ENCODE results near the gene STOX2.

Gene STOX2

DNA sequence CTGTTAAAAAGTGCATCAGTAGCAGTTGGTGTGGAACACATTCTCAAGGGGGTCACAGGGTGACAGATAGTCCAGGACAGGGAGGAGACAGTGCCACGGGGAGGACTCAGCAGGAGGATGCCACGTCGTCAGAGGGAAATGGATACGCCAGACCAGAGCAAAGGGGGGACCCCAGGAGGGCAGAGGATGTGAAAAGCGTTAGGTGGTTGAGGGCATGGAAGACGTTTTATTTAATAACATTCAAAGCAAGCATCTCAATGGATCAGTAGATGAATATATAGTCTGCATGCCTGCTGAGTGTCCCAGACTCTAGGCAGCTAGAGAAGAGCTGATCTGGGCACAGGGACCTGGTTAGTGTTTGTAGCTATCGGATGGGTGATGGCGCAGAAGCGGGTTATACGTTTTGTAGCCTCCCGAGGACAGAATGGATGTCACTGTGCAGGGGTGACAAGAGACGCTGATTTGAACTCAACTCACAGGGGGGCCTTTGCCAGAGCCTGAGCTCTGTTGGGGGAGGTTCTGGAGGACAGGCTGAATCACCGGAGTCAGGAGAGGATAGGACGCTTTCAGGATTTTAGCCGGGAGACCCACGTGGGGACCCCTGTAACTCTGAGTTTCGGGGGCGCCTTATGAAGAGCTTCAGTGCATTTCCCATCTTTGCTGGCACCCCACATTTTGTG lies 81.3 kb downstream of the STOX2 start:
- DNase-seq (ENCODE audit: low read depth in 2 of 2), result no peak

DNA sequence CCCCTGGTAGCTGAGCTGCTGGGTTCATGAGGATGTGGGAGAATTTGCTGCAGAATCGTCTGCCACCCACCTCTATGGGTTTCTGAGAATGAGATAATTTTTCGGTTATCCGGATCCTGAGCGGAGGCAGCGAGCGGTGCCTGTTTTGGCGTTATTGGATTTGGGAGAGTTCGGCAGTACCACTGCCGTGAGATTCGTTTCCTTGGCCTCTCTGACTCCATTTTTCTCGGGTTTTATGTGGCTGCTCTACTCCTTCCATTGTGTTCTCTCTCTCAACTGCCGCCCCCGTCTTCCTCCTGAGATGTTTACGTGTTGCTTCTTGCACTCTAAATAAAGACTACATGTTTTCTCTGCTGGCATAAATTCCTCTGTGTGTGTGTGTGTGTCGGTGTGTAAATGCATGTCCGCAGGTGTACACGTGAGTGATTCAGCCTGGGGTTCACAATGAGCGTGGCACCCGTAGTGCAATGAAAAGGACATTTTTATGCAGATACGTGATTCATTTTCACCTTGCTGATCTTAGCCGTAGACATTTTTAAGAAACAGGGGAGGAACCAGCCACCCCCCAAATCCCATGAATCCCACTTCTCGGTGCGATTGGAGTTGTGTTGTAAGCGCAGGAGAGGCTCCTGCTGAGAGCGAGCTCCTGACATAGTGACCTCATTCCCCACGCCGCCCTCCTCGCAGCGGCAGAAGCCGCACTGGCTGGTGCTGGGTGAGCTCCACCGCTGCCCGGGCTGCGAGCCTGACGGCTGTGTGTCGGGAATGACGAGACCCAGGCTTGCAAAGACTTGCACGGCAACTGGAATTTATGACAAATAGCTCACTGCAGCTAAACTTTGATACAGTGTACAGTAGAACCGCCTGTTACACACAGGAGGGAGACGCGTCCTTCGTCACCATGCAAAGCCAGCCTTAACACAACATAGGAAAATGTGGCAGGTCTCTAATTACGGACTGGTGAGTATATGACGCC lies 82.2 kb downstream of the STOX2 start:
- no peak for DNase-seq (ENCODE audit: low read depth in 2 of 2)

DNA sequence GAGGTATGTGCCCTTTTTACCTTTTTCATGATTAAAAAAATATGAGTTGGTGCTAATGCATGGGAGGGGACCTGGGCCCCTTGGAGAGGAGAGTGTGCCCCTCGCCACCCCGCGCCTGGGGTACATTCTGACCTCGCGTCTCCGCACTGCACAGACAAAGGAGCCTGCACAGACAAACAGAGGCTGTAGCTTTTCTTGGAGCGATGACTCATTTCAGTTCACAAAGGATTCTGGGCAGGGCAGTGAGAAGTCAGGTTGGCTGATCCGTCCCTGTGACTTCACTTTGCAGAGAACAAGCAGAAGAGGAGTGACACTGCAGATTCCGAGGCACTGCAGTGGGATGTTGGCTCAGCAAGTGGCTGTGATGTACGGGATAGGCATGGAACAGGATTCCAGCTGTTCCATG lies 82.9 kb downstream of the STOX2 start:
- DNase-seq (ENCODE audit: low read depth in 2 of 2), result no peak

DNA sequence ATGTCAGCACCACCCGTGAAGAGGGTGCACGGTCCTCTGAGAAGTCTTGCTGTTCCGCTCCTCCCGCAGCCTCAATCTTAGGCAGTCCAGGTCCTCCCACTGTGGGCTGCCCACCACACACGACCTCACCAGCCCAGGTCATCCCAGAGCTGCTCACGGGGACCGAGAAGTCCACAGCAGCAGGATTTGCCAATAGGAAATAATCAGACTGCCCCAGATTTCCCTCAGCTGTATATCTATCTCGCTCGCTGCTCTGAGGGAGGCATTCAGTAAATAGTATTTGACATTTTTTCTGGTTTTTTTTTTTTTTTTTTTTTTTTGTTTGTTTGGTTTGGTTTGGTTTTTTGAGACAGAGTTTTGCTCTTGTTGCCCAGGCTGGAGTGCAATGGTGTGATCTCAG lies 83.8 kb downstream of the STOX2 start:
- DNase-seq (ENCODE audit: low read depth in 2 of 2), result no peak

DNA sequence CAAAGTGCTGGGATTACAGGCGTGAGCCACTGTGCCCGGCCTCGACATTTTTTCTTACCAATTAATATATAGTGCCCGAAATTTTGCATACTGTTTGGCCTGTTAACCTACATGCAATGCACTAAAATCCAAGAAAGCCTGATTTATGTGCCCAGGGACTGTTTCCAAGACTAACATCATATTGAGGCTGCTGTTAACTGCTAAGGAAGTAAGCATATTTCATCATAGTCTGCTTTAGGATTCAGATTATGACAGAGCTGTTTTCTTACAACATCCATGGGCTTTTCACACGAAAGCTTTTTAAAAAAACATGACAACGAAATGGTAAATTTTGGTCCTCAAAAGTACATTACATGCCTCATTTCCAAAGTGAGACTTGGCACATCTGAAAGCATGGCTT lies 84.4 kb downstream of the STOX2 start:
- no peak for DNase-seq (ENCODE audit: low read depth in 2 of 2)

DNA sequence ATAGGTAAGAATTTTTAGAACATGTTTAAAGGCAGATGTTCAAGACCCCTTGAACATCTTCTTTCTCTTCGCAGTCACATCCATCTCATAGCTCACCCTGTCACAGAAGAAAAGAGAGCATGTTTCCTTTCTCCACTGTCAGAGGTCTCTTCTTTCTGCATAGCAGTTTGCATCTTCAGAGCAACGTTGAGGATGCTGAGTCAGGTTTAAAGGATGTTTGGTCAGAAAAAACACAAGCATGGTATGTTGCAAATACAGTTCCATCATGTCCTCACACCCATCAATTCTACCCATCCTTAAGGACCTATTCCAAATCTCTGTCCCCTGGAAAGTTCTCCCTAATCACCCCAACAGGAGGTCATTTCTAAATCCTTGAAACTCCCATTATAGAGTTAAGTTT lies 84.8 kb downstream of the STOX2 start:
- no peak for DNase-seq (ENCODE audit: low read depth in 2 of 2)

DNA sequence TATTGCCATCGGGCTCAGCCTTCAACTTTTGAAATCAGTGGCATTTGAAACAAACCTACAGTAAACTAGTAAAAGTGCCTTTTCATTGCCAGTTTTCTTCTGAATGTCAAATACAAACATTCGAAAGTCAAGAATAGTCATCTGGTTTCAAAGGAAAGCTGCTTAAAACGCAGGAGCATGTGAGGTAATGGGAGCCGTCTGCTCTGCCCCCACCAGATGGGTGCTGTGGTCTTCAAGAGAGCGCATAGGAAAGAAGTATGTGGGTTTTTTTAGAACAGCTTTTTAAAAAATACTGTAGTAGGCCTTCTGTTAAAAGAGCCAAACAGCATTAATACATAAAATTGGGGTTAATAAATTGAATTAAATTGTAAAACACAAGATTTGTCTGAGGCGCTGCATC lies 88.6 kb downstream of the STOX2 start:
- DNase-seq (ENCODE audit: low read depth in 2 of 2), result no peak

DNA sequence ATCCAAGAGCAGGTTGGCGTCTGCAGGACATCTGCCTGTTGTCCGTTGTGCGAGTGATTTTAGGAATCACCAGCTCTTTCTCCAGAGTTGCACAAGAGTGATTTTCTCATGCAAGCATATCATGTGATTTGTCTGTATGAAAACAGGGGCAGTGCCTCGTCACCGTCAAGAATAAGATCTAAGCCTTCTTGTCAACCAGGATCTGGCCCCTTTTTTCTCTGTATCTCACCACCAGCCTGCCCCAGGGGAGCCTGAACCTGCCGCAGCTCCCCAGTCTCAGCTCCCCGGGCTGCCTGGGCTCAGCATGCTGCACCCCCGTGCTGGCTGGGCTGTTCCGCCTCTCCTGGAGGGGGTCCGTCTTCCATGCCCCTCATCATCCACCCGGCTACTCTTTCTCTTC lies 90.5 kb downstream of the STOX2 start:
- no peak for DNase-seq (ENCODE audit: low read depth in 2 of 2)

DNA sequence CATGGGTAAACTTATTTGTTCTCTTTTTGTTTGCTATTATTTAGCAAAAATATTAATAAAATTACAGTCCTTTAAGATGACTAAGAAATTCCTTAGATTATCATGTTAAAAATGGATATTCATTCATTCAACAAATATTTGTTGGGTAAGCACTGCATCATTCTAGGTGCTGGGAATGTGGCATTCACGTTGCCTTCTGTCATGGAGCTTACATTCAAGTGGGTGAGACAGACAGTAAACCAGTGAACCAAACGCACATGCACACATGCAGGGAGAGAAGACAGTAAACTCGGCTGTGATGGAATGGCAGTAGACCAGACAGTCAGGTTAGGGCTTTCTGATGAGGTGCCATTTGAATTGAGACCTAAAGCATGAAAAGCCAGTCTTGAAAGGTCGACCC lies 91.8 kb downstream of the STOX2 start:
- DNase-seq (ENCODE audit: low read depth in 2 of 2), result no peak

DNA sequence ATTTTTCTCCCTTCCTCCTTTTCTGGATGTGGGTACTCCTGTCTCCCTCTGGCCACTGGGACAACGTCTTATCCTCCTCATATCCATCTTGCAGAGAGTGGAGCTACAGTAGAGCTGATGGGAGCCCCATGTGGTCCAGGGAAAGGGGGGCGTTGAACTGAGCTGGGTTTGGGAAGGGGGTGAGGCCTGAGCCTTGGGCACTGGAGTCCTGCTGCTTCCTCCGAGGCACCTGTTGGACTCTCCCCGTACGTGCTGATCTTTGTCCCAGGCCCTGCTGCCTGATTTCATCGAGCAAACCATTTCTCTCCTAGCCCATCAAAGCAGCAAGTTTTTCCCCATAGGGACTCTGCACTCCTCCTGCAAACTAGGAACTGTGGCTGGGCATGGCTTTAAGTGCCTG lies 94.3 kb downstream of the STOX2 start:
- DNase-seq (ENCODE audit: low read depth in 2 of 2), result no peak

DNA sequence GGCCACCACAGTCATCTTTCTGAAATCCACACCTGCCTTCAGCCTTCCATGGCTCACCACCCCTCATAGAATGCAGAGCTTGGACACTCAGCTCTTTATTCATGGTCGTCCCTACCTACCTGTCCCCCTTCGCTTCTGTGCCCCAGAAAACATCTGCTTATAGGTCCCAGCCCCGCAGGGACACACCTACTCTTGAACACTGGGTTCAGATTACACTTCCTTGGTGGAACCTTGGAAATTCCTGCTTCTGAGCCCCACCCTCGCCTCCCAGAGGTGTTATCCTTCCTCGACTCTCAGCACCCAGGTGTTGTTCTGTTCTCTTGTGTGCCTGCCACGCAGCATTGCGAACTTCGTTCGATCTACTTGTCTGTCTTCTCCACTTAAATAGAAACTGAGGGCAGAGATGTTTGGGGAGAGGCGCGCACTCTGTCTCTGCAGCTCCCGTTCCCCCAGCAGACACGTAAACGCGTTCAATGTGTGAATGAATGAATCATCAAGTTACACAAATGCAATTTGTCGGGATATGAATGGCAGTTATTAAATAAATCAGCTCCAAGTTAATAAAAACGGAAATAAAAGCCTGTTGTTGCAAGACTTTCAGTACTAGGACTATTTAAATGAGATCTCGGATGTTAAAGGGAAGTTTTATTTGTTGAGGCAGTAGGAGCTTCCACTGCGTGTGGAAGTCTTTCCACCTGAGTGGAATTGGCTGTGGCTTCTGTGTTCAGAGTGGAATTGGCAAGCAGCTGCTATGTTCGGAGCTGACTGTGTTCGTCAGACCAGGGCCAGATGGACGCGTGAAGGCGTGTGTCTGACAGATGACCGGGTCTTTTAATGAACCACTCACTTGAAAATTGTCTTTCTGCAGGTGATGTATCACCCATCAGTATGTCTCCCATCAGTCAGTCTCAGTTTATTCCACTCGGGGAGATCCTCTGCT lies 95.6 kb downstream of the STOX2 start:
- DNase-seq (ENCODE audit: low read depth in 2 of 2), result no peak

DNA sequence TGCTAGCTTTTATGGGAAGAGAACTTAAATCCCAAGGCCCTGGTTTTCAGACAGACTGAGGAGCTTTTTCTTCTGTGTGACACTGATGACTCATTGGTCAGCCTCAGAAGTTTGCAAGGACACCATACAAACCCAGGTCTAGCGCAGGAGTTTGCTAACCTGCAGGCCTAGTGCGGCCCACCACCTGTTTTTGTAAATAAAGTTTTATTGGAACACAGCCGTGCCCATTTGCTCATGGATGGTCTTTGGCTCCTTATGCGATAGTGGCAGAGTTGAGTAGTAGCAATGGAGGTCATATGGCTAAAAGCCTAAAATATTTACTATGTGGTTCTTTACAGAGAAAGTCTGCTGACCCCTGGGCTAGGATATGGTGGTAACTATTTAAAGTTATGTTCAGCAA lies 98.3 kb downstream of the STOX2 start:
- no peak for DNase-seq (ENCODE audit: low read depth in 2 of 2)

DNA sequence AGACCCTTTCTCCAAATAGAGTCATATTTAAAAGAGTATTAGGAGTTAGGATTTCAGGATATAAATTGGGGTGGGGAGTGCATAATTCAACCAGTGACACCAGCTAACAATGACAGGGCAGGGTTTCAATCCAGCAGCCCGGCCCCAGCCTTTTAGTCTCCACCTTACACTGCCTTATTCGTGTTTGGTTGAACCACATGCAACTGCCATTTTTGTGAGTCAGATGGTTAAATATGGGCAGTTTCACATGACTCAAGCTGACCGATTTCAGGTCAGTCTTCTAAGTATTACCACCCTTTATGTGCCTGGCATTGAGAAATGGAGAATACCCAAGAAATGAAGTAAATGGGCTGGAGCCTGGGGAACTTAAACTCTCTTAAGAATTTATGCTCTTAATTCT lies 102.8 kb downstream of the STOX2 start:
- no peak for DNase-seq (ENCODE audit: low read depth in 2 of 2)

DNA sequence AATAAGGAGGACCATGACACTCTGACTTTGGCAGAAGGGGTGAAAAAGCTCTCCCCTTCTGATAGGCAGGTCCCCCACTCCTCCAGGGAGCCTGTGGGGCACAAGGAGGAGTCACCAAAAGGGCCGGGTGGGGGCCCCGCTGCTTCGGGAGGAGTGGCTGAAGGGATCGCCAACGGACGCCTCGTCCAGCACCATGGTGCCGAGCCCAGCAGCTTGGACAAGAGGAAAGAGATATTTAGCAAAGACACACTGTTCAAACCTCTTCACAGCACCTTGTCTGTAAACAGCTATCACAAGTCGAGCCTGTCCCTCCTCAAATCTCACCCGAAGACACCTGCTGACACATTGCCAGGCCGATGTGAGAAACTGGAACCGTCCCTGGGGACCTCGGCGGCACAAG lies 105.6 kb downstream of the STOX2 start:
- no peak for DNase-seq (ENCODE audit: low read depth in 2 of 2)

DNA sequence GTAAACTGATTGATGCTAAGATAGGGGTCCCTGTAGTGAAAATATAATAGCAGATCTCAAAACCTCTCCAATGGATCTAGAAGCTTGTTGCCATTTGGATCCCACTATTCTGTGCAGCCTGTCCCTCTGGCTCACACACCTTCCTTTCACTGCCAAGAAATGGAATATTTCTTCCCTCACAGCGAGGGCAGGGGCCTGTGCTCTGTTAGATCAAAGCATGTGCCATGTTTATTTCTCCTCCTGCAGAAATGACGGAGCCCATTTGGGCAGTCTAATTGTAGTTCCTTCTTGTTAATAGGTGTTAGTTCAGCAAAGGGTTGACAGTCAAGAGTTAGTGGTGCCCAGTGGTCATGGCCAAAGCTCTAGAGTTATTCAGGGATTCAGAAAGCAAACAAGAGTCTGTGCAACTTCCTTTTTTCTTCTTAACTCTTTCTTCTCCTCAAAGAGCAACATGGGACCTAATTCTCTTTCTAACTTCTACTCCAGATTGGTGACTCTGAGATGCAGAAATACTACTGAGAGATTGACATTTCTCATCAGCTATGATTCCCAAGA lies 106.8 kb downstream of the STOX2 start:
- no peak for DNase-seq (ENCODE audit: low read depth in 2 of 2)

DNA sequence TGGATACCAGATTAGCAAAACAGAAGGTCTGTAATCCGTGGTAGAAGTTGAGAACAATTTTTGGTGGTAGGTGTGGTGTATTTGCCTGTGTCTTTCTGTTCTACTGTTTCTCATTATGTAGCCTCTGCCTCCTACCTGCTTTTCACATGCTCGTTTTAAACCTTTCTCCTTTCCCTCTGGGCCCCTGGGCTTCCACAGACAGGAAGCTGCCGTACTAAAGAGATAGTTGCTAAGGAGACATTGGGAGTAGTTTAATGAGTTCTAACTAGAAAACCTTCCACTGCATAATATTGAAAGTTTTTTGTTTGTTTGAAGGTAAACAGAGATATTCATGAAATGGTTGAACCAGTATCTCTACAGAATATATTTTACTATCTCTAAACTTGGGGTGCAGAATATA lies 107.8 kb downstream of the STOX2 start:
- DNase-seq (ENCODE audit: low read depth in 2 of 2), result no peak

DNA sequence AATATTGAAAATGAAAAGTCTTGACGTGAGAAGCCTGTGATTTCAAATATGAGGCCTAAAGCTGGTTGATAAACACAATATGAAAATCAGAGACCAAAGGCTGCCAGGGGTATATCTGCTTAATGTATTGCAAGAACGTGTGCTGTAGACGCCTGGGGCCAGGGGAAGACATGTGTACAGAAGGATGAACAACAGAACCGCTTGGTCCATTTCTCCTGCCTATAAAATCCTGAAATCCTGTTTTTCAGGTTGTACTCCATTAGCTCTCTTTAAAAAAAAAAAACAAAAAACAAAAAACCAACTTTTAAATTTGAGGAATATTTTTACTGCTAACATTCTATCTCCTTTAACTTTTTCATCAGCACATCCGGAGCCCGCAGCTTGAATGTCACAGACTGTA lies 109.2 kb downstream of the STOX2 start:
- DNase-seq (ENCODE audit: low read depth in 2 of 2), result no peak

DNA sequence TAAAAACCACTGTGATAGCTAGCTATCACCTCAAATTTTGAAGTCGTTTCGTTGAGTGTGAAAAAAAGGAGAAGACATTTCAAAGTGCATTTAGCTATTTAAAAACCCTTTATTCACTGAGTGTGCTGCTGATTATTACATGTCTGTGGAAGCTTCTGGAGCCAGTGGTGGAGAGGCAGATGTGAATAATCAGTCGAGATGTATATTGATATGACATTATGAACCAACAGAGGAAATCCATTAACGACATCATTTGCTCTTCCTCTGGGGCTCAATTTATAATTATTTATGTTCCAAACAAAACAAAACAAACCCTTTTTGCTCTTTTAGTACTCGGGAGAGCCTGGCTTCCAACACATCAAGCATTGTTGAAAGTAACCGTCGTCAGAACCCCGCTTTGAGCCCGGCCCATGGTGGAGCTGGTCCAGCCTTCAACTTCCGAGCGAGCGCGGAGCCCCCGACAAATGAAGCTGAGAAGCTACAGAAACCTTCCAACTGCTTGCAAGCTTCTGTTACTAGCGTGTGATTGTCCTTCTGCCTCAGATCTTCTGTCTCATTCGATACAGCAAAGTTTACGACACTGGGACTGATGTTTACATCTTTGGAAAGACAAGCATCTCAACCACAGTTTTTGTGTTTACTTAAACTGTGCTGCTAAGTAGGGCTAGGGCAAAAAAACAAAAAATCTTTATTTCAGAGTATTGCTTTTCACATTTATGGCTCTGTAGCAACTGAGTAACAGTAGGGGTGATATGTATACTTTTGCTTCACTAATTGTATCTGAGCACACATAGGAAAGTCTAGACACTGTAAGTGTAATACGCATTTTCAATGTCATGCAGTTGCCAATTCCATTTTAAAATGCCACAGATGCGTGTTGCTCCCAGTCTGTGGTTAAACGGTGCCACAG lies 111.9 kb downstream of the STOX2 start:
- DNase-seq (ENCODE audit: low read depth in 2 of 2), result no peak

DNA sequence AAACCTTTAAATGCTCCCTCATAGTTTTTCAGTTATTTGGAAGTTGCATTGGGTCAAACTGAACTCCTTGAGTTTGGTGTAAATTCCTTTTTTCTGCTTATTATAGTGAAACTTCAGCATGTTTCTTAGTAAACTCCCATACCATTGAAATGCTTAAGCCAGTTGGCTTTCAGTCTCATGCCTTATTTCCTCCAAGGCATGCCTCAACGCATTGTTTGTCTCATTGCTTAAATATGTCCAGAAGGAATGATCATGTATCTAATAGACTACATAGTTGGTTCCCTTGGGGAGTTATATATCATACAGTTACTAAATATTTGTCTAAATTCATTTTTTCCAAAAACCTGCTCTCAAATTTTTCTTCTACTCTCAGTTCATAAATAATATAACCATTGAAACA lies 114.0 kb downstream of the STOX2 start:
- DNase-seq (ENCODE audit: low read depth in 2 of 2), result no peak

DNA sequence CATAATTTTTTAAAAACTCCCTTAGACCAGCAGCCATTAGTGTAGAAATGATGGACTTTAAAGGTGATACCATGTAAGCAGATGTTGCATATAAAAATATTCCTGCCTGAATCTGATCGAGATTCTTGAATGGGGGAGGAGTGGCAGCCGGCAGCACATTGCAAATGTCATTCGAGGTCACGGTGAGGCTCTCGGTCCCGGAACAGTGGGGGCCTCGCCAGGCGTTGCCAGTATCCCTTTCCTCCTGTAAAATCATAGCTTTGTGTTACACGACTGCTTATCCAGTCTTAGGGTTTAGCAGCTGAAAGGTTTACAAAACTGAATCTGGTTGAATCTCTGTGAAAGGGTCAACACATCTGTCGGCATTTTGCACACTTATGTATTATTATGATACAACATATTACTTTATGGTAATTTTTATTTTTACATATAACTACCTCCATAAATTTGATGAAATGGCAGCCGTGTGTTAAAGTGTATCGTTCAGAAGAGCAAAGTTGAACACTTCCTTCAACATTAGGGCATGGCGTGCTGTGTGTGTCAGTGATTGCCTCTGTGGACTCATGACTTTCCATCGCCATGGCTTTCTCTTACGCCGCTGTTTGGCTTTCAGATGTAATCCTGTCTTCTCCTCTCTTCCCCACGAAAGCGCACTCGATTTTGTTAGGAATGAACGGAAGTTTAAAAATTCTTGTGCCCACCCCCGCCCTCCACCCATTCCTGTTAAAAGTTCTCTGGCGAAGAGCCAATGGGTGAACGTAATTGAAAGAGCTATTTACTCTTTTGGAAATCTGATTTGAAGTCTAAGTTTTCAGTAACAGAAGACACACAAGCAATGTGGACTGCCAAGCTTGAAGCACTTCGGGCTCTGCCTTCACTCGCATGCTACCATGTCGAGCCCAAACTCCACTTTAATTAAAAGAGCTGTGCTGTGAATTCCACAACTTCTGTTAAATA lies 114.8 kb downstream of the STOX2 start:
- DNase-seq (ENCODE audit: low read depth in 2 of 2), result no peak
